ENCODE measurements around the gene AACS.

The AACS gene

GRCh38 chr12:125183187-125184067 is 118.2 kb downstream of the AACS start (continued):
- TF ChIP-seq PATZ1 (tag by site-specific recombination; IDR thresholded peaks at IDR 0.05) (peak; percentile 70), GLIS1 (tag by site-specific recombination; IDR thresholded peaks at IDR 0.05) (peak; percentile 99), ZNF629 (tag by site-specific recombination; IDR thresholded peaks at IDR 0.05) (peak; percentile 41; the same call in 1 of the 2 replicates), SP7 (tag by site-specific recombination; IDR thresholded peaks at IDR 0.05) (0 out of 2 replicates have a peak, but pooled peaks have one; percentile 45), ZBTB8A (tag by site-specific recombination; IDR thresholded peaks at IDR 0.05) (peak; percentile 80), ZEB2 (tag by site-specific recombination; IDR thresholded peaks at IDR 0.05) (0 out of 2 replicates have a peak, but pooled peaks have one; percentile 35), EGR2 (tag by site-specific recombination; IDR thresholded peaks at IDR 0.05; ENCODE audit: low read depth) (peak; percentile 88), ZSCAN30 (tag by site-specific recombination; IDR thresholded peaks at IDR 0.05) (peak; percentile 63; the same call in 1 of the 2 replicates), ZNF654 (tag by site-specific recombination; IDR thresholded peaks at IDR 0.05; ENCODE audit: low read depth) (peak; percentile 95), GLIS2 (tag by site-specific recombination; IDR thresholded peaks at IDR 0.05) (peak; percentile 81), ZNF391 (tag by site-specific recombination; IDR thresholded peaks at IDR 0.05; ENCODE audit: borderline replicate concordance, low read depth) (0 out of 2 replicates have a peak, but pooled peaks have one; percentile 39), IKZF3 (tag by site-specific recombination; IDR thresholded peaks at IDR 0.05) (peak; percentile 61; the same call in 1 of the 2 replicates), ZBTB26 (tag by site-specific recombination; optimal IDR thresholded peaks at IDR 0.05) (peak; percentile 64), CTCF (tag by site-specific recombination; IDR thresholded peaks at IDR 0.05) (peak; percentile 97), ZNF600 (tag by site-specific recombination; IDR thresholded peaks at IDR 0.05) (peak; percentile 82), ZNF768 (tag by site-specific recombination; IDR thresholded peaks at IDR 0.05) (0 out of 2 replicates have a peak, but pooled peaks have one; percentile 15), ZNF280D (tag by site-specific recombination; IDR thresholded peaks at IDR 0.05) (no peak), ZIC2 (tag by site-specific recombination; IDR thresholded peaks at IDR 0.05) (peak; percentile 74), ZNF174 (tag by site-specific recombination; IDR thresholded peaks at IDR 0.05) (no peak), ZSCAN16 (tag by site-specific recombination; IDR thresholded peaks at IDR 0.05) (no peak), ZBTB17 (tag by site-specific recombination; IDR thresholded peaks at IDR 0.05) (peak; percentile 63; the same call in 1 of the 2 replicates)
